NCI-H1694 treated with DMSO at 0.1 percent for 48 hours (cell line): ENCODE data around the gene SRGAP3.

Experiments used
- DNase-seq: peaks from one replicate; lab custom pipeline; 2025; lab: John Stamatoyannopoulos, UW

Gene SRGAP3

GRCh38 chr3:9013782-9014563 is 235.5 kb downstream of the SRGAP3 start:
- no peak for DNase-seq

GRCh38 chr3:9012521-9012920 is 236.9 kb downstream of the SRGAP3 start:
- no peak for DNase-seq

DNA sequence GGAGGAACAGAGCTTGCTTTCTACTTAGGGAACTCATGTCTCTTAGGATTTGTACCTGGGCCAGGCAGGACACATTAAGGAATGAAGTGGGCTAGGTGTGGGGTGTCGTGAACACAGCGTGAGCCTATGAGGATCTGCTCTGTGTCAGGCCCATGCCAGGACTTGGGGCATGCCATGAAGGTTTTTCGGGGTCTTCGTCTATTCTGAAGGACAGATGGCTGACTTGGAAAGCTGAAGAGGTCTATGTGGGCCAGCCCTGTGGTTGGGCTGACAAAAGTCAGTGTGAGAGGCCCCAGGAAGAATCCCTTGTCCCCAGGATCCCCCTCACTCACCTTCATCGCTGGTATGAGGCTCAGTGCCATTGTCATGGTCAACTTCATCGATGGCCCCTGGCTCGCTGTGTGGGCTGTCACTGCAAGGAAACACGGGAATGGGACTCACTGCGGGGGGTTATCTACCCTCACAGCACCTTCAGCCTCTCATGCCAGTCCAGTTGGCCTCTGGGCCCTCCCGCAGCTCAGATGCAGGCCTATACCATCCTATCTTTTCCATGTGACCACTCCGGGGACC is 239.4 kb downstream of the SRGAP3 start:
- DNase-seq = no peak

DNA sequence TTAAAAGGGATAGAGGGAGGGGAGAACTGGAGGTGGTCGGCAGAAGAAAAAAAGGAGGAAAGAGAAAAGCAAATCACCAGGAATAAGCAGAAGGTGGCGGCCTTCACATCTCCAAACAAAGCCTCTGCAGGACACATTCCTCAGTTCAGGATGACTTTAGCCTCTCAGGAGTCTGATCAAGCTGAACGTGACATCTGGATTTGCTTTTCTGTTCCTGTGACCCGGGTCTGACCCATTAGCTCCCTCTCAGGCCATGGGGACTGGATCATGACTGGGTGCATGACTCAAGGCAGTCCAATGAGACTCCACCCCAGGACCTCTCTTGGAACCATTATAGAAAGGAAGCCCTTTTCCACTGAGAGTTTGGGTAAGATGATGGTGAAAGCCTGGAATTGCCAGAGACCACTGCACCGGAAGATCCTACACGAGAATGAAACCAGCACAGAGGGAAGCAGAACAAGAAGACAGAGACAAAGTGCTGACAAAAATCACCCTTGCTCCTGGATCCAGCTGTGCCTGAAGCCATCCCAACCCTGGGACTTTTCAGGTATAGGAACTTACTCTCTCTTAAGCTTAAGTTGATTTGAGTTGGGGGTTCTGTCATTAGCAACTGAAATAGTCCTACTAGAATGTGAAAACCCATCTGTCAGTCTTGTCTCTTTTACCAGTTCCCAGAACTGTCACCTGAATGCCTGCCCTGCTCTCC is 240.7 kb downstream of the SRGAP3 start:
- DNase-seq = no peak

DNA sequence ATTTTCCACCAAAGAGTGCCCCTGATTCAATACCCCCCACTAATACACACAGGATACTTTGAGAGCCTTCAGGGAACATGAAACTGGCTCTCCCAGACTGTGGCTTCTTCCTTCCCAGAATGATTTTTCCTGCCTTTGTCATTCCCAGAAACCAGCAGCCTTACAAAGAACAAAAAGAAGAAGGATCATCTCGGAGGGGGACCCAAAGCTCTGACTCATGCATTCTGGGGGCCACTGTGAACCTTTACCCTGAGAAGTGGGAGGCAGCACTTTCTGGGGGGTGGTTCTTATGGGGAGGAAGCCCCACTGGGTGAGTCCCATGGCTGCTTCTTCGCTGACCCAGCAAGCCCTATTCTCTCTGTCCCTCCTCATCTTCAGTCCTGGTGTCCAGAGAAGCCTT is 241.5 kb downstream of the SRGAP3 start:
- no peak for DNase-seq

GRCh38 chr3:9007213-9007612 is 242.2 kb downstream of the SRGAP3 start:
- no peak for DNase-seq

DNA sequence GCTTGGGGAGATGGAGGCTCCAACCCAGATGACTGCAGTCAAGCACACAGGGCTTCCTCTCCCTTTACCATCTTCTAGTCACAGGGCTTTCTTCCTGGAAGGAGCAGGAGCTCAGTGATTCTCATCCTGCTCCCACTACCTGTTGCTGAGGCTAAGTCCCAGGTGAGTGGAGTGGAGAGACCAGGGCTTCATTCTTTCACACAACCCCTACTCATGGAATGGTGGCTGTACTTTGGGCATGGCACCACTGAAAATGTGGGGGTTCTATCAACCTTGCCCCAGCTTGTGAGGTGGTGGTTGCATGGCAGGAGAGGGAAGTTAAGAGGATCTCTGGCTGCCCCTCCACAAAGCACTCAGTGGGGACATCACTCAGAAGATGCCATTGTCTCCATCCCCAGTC is 249.4 kb downstream of the SRGAP3 start:
- DNase-seq = no peak

- no peak for DNase-seq
These were observed 252.3 kb downstream of the SRGAP3 start for GRCh38 chr3:8997151-8997550.

DNA sequence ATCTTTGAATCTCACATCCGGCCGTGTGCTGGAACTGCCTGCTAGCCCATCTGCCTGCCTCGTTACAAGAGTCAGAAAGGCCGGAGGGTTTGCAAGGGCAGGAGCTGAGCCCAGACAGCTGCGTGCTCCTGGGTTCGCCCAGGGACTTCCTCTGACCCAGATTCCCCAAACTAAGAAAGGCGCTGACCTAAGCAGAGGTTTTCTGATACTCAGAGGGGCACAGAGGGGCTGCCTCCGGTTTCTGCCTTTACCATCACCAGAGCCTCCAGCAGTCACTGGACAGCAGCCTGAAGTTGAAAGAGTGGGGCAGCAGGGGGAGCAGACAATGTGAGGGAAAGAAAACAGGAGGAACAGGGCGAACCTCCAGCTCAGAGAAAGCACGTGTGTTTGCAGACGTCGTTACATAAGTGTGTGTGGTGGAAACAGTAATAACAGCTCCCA is 252.7 kb downstream of the SRGAP3 start:
- DNase-seq = no peak

- no peak for DNase-seq
These were observed 253.2 kb downstream of the SRGAP3 start for GRCh38 chr3:8996216-8996615.

GRCh38 chr3:8994226-8994625 is 255.2 kb downstream of the SRGAP3 start:
- DNase-seq = no peak

- DNase-seq = no peak
These were observed 256.1 kb downstream of the SRGAP3 start for GRCh38 chr3:8993331-8993730.

DNA sequence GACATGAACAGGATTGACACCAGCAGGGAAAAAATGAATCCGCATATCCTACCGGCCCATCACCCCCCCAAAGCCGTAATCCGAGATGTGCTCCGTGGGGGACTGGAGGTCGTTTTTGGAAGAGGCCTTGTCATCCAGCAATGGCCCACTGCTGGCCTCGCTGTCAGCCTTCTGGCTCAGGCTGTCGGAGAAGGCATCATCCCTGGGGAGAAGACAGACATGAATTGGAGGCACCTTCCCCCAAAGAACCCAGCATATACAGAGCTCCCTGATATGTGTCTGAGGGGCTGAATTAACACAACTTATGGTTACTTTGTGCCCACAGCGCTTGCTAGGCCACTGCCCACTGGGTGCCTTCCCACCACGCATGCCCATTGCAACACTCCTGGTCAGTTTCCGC is 256.6 kb downstream of the SRGAP3 start:
- DNase-seq = no peak

DNA sequence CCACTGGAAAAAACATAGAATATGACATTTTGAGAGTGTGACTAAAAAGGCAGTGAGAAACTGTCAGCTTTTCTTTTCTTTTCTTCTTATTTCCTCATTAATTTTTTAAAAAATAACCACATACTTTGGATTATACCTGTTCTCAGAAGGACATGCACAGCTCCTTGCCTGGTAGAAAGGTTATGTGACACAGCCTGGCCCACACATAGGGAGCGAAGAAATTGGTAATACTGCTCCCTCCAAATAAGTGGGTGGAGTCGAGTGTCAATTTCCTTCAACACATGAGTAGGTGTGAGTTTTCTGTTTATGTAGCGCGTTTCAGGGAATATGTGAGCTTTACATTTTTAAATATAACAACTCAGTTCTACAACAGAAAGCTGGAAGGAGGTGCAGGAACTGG is 257.2 kb downstream of the SRGAP3 start:
- no peak for DNase-seq

DNA sequence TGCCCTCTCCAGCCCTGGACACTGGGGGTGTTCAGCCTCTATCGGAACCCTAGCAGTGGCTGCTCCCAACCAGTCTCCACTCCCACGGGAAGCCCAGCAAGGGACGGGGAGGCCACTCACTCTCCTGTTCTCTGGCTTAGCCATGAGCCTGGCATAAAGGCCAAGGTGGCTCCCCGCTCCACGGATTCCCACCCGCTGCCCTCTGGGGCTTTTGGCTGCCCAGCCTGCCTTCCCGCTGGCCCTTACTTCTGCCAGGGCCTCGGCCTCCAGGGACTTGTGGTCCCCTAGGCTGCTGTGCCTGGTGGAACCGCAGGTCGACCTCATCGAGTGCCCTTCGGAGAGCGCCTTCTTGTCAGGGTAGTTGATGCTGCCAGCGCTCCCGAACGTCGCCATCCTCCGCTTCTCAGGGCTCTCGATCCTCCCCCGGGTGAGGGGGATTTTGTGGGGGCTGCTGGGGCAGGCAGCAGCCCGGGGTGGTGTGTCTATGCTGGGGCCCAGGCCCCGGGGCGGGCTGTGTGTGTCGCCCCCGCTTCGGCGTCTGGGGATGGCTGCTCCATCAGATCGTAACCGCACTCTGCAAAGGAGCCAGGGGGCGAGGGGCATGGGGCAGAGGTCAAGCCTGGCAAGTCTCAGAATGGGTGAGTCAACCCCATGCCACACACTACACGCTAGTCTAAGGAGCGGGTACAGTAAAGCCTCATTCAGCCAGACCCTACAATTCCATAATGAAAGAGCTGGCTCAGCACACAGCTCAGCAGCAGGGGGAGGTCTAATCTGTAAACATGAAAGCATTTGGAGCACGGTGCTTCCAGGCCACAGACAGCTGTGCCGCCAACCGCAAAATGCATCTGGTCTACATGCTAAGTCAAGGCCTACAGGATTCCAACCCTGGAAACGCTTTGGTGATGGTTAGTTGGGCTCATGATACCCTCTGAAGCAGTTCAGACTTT is 258.9 kb downstream of the SRGAP3 start:
- peak; percentile 61 for DNase-seq

GRCh38 chr3:8988791-8989558 is 260.5 kb downstream of the SRGAP3 start:
- no peak for DNase-seq

DNA sequence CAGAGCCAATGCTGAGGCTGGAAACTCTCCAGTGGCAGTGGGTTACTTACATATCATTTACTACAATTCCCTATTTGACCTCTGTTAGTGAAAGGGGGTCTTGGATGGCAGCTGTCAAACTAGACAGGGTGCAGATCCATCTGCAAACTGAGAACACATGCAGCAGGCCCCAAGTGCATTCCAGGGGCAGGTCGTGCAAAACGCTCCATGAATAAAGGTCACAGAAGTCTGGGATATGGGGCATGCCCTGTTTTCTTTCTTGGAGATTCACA is 261.1 kb downstream of the SRGAP3 start:
- no peak for DNase-seq

DNA sequence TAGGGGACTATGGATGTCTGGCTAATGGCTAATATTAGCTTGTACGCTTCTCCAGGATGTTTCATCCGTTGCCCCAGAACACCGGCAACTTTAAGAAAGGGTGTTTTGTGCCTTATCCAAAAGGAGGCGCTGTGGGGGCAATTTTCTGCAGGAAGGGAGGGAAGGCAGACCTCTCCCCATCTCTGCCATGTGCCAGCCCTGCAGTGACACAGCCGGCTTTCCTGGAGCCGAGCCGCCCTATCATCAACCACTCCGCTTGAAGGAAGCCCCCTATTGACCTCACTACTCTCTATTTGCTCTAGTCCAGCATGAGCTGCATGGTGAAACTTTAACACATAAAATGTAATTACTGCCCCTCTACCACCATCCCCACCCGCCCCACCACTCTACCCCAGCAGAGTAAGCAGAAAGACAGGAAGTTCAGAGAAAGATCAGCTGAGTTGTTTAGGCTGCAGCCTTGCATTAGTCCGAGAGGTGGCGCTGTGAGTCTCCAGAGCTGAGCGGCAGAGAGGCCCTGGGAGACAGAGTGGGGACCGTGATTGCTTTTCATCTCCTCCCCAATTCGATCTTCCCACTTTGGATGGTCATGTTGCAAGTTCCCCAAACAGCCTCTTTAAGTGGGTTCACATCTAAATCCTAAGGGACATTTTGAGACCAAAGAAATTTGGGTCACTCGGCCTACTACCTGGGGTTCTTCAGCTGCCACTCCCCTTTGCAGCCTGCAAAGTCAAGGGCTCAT is 261.6 kb downstream of the SRGAP3 start:
- DNase-seq = peak; percentile 21

DNA sequence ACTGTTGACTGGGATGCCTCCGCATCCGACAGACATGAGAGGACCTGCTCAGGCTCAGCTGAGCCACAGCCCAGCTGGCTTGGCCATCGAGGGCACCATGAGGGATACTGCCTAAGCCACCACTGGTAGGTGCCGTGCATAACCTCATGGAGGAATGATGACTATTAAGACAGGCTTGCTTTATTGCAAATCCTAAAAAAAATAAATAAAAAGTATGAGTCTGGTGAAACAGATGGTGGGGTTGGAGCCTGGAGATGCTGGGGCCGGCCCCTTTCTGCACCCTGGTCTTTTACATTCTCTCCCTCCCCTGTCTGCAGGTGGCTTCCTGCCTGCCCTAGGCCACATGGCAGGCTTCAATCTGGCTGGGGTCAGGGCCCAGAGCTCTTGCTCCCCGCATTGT is 262.2 kb downstream of the SRGAP3 start:
- DNase-seq = no peak

GRCh38 chr3:8986741-8987140 is 262.7 kb downstream of the SRGAP3 start:
- no peak for DNase-seq

DNA sequence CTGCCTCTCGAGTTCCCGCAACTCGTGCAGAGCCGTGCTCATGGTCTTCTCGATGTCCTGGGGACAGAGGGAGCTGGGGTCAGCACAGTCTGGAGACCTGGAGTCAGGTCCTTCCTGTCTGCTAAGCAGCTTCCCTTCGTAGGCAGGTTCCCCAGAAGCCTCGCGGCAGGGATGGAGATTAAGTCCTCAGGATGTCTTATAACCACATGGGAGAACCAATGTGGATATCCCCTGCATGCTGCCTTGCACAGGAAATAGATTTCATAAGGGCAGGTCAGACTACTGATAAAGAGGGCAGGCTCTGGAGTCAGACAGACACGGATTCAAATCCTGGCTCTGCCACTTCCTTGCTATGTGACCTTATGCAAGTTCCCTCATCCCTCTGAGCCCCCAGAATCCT is 263.6 kb downstream of the SRGAP3 start:
- no peak for DNase-seq
